GM23248 (cell line): Measurements from ENCODE around the gene SUSD4. TPM values are rescaled to one million over a fixed set of nuclear protein-coding genes. Genes with fewer than 3 reads are reported as not detected.

ENCODE experiments used
- DNase-seq: peaks from one replicate; pipeline ENCODE4 v3.0.0-alpha.2; 2015
- H2AFZ ChIP-seq: fragments of 200-600 bp; sonication (generic); 2 replicates; pipeline ENCODE4 v1.6.1; 2016; ENCODE audit warnings: antibody characterized with exemption
- H3F3A ChIP-seq: fragments of 200-600 bp; sonication (generic); 2 replicates; pipeline ENCODE4 v1.6.1; 2016; ENCODE audit warnings: mild to moderate bottlenecking, antibody characterized with exemption, mixed run types; ENCODE audit not compliant: insufficient read depth
- H3K27ac ChIP-seq: fragments of 200-600 bp; sonication (generic); 2 replicates; pipeline ENCODE4 v1.5.1; 2016; ENCODE audit warnings: mild to moderate bottlenecking
- H3K27me3 ChIP-seq: fragments of 200-600 bp; sonication (generic); replicated peaks from 2 replicates; pipeline ENCODE4 v1.6.1; 2016; ENCODE audit warnings: mild to moderate bottlenecking; ENCODE audit not compliant: insufficient read depth
- H3K36me3 ChIP-seq: fragments of 200-600 bp; sonication (generic); 2 replicates; pipeline ENCODE4 v1.6.1; 2016; ENCODE audit warnings: low read depth, mild to moderate bottlenecking
- H3K4me1 ChIP-seq: fragments of 200-600 bp; sonication (generic); 2 replicates; pipeline ENCODE4 v1.6.1; 2016; ENCODE audit warnings: mild to moderate bottlenecking; ENCODE audit not compliant: insufficient read depth
- H3K4me2 ChIP-seq: fragments of 200-600 bp; sonication (generic); one replicate; pipeline ENCODE4 v1.6.1; 2016; ENCODE audit warnings: mild to moderate bottlenecking; ENCODE audit not compliant: unreplicated experiment
- H3K4me3 ChIP-seq: fragments of 200-600 bp; sonication (generic); 2 replicates; pipeline ENCODE4 v1.5.1; 2016; ENCODE audit warnings: mild to moderate bottlenecking
- H3K79me2 ChIP-seq: fragments of 200-600 bp; sonication (generic); 2 replicates; pipeline ENCODE4 v1.6.1; 2016; ENCODE audit warnings: mild to moderate bottlenecking; ENCODE audit not compliant: insufficient read depth
- H3K9ac ChIP-seq: fragments of 200-600 bp; sonication (generic); 2 replicates; pipeline ENCODE4 v1.6.1; 2016; ENCODE audit warnings: mild to moderate bottlenecking
- H3K9me2 ChIP-seq: fragments of 200-600 bp; sonication (generic); 2 replicates; pipeline ENCODE4 v1.6.1; 2016; ENCODE audit warnings: mixed run types, mild to moderate bottlenecking, moderate library complexity; ENCODE audit not compliant: insufficient read depth
- H3K9me3 ChIP-seq: fragments of 200-600 bp; sonication (generic); one replicate; pipeline ENCODE4 v1.6.1; 2017; ENCODE audit warnings: low read depth
- H4K20me1 ChIP-seq: fragments of 200-600 bp; sonication (generic); 2 replicates; pipeline ENCODE4 v1.6.0; 2016; ENCODE audit not compliant: insufficient read depth
- EZH2 ChIP-seq: fragments of 200-600 bp; sonication (generic); IDR thresholded peaks from 2 replicates; pipeline ENCODE4 v1.6.1; 2018; ENCODE audit warnings: antibody characterized with exemption, mild to moderate bottlenecking; ENCODE audit not compliant: insufficient read depth, poor library complexity, severe bottlenecking
- EZH2phosphoT487 ChIP-seq: fragments of 200-600 bp; sonication (generic); IDR thresholded peaks from 2 replicates; pipeline ENCODE4 v1.6.1; 2018; ENCODE audit warnings: antibody characterized with exemption, moderate library complexity, mild to moderate bottlenecking, low read depth; ENCODE audit not compliant: insufficient read depth
- WGBS, 2 experiments: methylation state at CpG; one replicate each; pipeline ENCODE4 v1.1.6; 2015 to 2017; ENCODE audit warnings: low lambda C conversion rate in 2 of 2, low coverage in 1 of 2; ENCODE audit errors: missing lambda C conversion rate in 2 of 2; 5-methylcytosine and 5-hydroxymethylcytosine counted together
- in situ Hi-C: fragments of 300-500 bp; cut with MboI; formaldehyde crosslinking; loops from 2 replicates; pipeline ENCODE4 v1.15.0; 2020
- polyA plus RNA-seq: library from polyadenylated mRNA; unstranded; fragments of >200 nt; fragmentation: Nextera tagmentation; extraction: Ambion mirVana; gene quantifications from 2 replicates; pipeline ENCODE4 v1.2.1, GENCODE V29; 2016
- total RNA-seq: library from RNA; depleted of rRNA; stranded (reverse); fragments of >200 nt; shearing (Covaris generic); gene quantifications from 2 replicates; pipeline ENCODE4 v1.2.3, GENCODE V29; 2014

SUSD4 gene
- total and polyA plus RNA-seq, 2 experiments from 2014 or later, result 1.1 to 3.9 TPM

GRCh38 chr1:223189903-223190724 is 173.9 kb downstream of the SUSD4 start:
- Histone ChIP-seq H4K20me1 (no peaks in the 10 kb centered on the region), H3K9ac (no peak overlapping the region), H3K36me3 (no peaks in the 10 kb centered on the region), H3F3A (0 out of 2 replicates have a peak, but pooled peaks cover 6% of the 10 kb centered on the region), H3K79me2 (no peaks in the 10 kb centered on the region), H3K4me1 (peaks cover 12% of the 10 kb centered on the region), H3K9me2 (no peaks in the 10 kb centered on the region), H3K27ac (no peak overlapping the region; the same call in 1 of the 2 replicates), H3K4me2 (peak overlapping the region; percentile 18), H3K4me3 (no peak overlapping the region), H2AFZ (no peak overlapping the region), H3K9me3 (no peaks in the 10 kb centered on the region), H3K27me3 (peaks cover 3% of the 10 kb centered on the region; the same call in 1 of the 2 replicates)
- DNase-seq, result peak; percentile 86
- 52 to 57% methylated on average over 10 of the region's 10 CpGs for WGBS, 2 experiments
- TF ChIP-seq EZH2phosphoT487, result peak; percentile 68; the same call in 1 of the 2 replicates
- TF ChIP-seq EZH2, result no peak
- in situ Hi-C loops, result no loop called here

- WGBS, 2 experiments, result 13 to 39% methylated on average over 1 to 4 of the region's 4 CpGs
- Histone ChIP-seq H3K79me2 (no peaks in the 10 kb centered on the region), H3K9me2 (no peaks in the 10 kb centered on the region), H4K20me1 (no peaks in the 10 kb centered on the region), H3K27me3 (peaks cover 3% of the 10 kb centered on the region; the same call in 1 of the 2 replicates), H3K4me1 (peaks cover 12% of the 10 kb centered on the region), H3K36me3 (no peaks in the 10 kb centered on the region), H3F3A (0 out of 2 replicates have a peak, but pooled peaks cover 6% of the 10 kb centered on the region), H3K4me3 (no peak overlapping the region), H3K9me3 (no peaks in the 10 kb centered on the region), H2AFZ (no peak overlapping the region), H3K27ac (no peak overlapping the region), H3K4me2 (no peak overlapping the region), H3K9ac (no peak overlapping the region)
- in situ Hi-C loops, result no loop called here
- TF ChIP-seq EZH2phosphoT487 (no peak), EZH2 (no peak)
- no peak for DNase-seq
Observed at GRCh38 chr1:223189525-223189902, 174.5 kb downstream of the SUSD4 start.

DNA sequence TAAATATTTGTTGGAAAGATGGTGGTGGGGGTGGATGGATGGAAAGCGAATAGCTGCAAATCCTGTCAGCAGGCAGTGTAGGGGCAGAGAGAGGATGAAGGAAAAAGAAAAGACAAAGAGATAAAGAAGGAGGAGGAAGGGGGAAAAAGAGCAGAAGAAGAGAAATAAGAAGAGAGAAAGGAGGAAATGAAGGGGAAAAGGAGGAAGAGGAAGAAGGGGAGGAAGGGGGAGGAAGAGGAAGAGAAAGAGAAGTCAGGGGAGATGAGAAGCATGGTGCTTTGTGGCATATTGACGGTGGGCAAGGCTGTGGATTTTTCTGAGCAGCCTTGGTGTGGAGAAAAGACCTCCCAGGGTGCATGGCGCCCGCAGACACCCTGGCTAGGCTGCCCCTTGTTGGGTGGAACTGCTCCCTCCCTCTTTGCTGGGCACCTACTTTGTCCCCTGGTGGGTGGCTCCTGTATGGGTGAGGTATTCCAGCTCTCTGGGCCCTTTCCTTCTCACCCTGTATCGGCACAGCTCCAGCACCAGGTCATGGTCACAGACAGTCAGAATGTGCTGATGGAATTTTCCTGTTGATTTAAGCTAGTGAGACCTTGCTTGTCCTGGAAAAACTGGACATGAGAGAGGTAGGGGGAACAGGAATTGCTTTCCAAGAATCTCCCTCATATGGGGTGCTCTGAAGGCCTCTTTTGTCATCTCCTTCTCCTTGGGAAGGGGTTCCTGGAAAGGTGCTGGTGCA is 175.2 kb downstream of the SUSD4 start:
- TF ChIP-seq EZH2phosphoT487 (no peak), EZH2 (no peak)
- DNase-seq, result no peak

GRCh38 chr1:223186800-223187199 is 177.2 kb downstream of the SUSD4 start:
- H4K20me1 ChIP-seq, result no peaks in the 10 kb centered on the region
- H3K9ac ChIP-seq, result no peak overlapping the region
- H3K4me2 ChIP-seq, result no peak overlapping the region
- TF ChIP-seq EZH2phosphoT487, result no peak
- no peak for TF ChIP-seq EZH2
- no peak for DNase-seq
- no peaks in the 10 kb centered on the region for H3K9me2 ChIP-seq
- WGBS, 2 experiments, result 75 to 86% methylated on average over 3 of the region's 3 CpGs
- peaks cover 25% of the 10 kb centered on the region for H3K4me1 ChIP-seq
- H3F3A ChIP-seq, result 0 out of 2 replicates have a peak, but pooled peaks cover 10% of the 10 kb centered on the region
- H3K27ac ChIP-seq, result no peak overlapping the region
- in situ Hi-C loops, result no loop called here
- no peaks in the 10 kb centered on the region for H3K9me3 ChIP-seq
- no peak overlapping the region for H2AFZ ChIP-seq
- H3K36me3 ChIP-seq, result no peaks in the 10 kb centered on the region
- no peaks in the 10 kb centered on the region for H3K27me3 ChIP-seq
- no peaks in the 10 kb centered on the region for H3K79me2 ChIP-seq
- no peak overlapping the region for H3K4me3 ChIP-seq

More for the DNA sequence above, 175.2 kb downstream of the SUSD4 start:
- 79 to 85% methylated on average over 5 of the region's 5 CpGs for WGBS, 2 experiments
- no peaks in the 10 kb centered on the region for H3K36me3 ChIP-seq
- no peak overlapping the region for H3K4me2 ChIP-seq
- H3F3A ChIP-seq, result 0 out of 2 replicates have a peak, but pooled peaks cover 6% of the 10 kb centered on the region
- H3K9me3 ChIP-seq, result no peaks in the 10 kb centered on the region
- H2AFZ ChIP-seq, result no peak overlapping the region
- H3K4me3 ChIP-seq, result no peak overlapping the region
- H4K20me1 ChIP-seq, result no peaks in the 10 kb centered on the region
- peaks cover 3% of the 10 kb centered on the region; the same call in 1 of the 2 replicates for H3K27me3 ChIP-seq
- no peaks in the 10 kb centered on the region for H3K9me2 ChIP-seq
- H3K79me2 ChIP-seq, result no peaks in the 10 kb centered on the region
- H3K9ac ChIP-seq, result no peak overlapping the region
- in situ Hi-C loops, result no loop called here
- H3K4me1 ChIP-seq, result peaks cover 15% of the 10 kb centered on the region
- no peak overlapping the region for H3K27ac ChIP-seq
